ENCODE data around the gene ORM2.

DNA sequence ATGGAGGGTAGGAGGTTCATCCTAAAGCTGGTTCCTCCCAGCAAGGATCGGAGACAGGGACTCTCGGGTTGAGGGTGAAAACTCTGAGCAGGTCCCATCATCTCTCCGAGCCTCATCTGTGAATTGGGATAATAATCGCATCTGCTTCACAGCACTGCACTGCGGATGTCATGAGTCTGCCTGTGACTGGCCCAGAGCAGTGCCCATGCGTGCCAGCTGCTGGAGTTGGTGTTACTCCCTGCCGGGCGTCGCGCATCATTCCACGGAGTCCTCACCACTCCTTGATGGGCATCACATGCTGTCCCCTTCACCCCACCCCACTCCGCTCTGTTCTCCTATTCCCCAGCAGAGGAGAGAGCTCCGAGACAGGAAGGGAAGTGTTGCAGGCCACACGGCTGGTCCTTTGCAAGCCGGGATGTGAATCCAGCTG lies 41.9 kb upstream of the ORM2 start:
- TF ChIP-seq MYC (CRISPR knock-in tag; IDR thresholded peaks at IDR 0.05; ENCODE audit: borderline replicate concordance) (no peak), CREM (IDR thresholded peaks at IDR 0.05) (no peak), CREM (CRISPR knock-in tag; IDR thresholded peaks at IDR 0.05) (no peak), EZH2 (conservative IDR thresholded peaks at IDR 0.05; ENCODE audit: low read depth, low read length) (no peak), ARNTL (CRISPR knock-in tag; IDR thresholded peaks at IDR 0.05) (no peak)
- TF ChIP-seq, protein P1, sequence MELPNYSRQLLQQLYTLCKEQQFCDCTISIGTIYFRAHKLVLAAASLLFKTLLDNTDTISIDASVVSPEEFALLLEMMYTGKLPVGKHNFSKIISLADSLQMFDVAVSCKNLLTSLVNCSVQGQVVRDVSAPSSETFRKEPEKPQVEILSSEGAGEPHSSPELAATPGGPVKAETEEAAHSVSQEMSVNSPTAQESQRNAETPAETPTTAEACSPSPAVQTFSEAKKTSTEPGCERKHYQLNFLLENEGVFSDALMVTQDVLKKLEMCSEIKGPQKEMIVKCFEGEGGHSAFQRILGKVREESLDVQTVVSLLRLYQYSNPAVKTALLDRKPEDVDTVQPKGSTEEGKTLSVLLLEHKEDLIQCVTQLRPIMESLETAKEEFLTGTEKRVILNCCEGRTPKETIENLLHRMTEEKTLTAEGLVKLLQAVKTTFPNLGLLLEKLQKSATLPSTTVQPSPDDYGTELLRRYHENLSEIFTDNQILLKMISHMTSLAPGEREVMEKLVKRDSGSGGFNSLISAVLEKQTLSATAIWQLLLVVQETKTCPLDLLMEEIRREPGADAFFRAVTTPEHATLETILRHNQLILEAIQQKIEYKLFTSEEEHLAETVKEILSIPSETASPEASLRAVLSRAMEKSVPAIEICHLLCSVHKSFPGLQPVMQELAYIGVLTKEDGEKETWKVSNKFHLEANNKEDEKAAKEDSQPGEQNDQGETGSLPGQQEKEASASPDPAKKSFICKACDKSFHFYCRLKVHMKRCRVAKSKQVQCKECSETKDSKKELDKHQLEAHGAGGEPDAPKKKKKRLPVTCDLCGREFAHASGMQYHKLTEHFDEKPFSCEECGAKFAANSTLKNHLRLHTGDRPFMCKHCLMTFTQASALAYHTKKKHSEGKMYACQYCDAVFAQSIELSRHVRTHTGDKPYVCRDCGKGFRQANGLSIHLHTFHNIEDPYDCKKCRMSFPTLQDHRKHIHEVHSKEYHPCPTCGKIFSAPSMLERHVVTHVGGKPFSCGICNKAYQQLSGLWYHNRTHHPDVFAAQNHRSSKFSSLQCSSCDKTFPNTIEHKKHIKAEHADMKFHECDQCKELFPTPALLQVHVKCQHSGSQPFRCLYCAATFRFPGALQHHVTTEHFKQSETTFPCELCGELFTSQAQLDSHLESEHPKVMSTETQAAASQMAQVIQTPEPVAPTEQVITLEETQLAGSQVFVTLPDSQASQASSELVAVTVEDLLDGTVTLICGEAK (IDR thresholded peaks at IDR 0.05), result no peak
- TF ChIP-seq, protein P1 (CRISPR knock-in tag; IDR thresholded peaks at IDR 0.05), result no peak

All from HepG2 (cell line).